GM23338 (cell line): ENCODE data around the gene GPR34.

ENCODE experiments used
- CREB1 ChIP-seq: fragments of 250-450 bp; sonication (Bioruptor Pico); IDR thresholded peaks from 2 replicates; pipeline ENCODE4 v1.5.0; 2020; ENCODE audit warnings: low read depth, mild to moderate bottlenecking, moderate library complexity
- EZH2 ChIP-seq: fragments of 200-600 bp; sonication (generic); IDR thresholded peaks from one replicate; pipeline ENCODE4 v1.8.0; 2017; ENCODE audit warnings: antibody characterized with exemption, mild to moderate bottlenecking, low read depth; ENCODE audit not compliant: unreplicated experiment
- EZH2phosphoT487 ChIP-seq: fragments of 200-600 bp; sonication (generic); IDR thresholded peaks from one replicate; pipeline ENCODE4 v1.8.1; 2018; ENCODE audit warnings: antibody characterized with exemption; ENCODE audit not compliant: unreplicated experiment
- JUNB ChIP-seq: IDR thresholded peaks from one replicate; pipeline ENCODE4 v1.6.1; 2016; ENCODE audit warnings: antibody characterized with exemption; ENCODE audit not compliant: unreplicated experiment
- NANOG ChIP-seq: IDR thresholded peaks from 2 replicates; pipeline ENCODE4 v1.6.1; 2016; ENCODE audit warnings: antibody characterized with exemption, borderline replicate concordance
- POLR2AphosphoS5 ChIP-seq: IDR thresholded peaks from 2 replicates; pipeline ENCODE4 v1.6.1; 2016; ENCODE audit warnings: antibody characterized with exemption, low read depth
- ZNF114 ChIP-seq: fragments of 250-450 bp; sonication (Bioruptor Pico); IDR thresholded peaks from 2 replicates; pipeline ENCODE4 v1.5.0; 2020; ENCODE audit warnings: mild to moderate bottlenecking, moderate library complexity
- ZNF331 ChIP-seq: fragments of 250-450 bp; sonication (Bioruptor Pico); IDR thresholded peaks from 2 replicates; pipeline ENCODE4 v1.5.0; 2020; ENCODE audit warnings: low read depth, mild to moderate bottlenecking, moderate library complexity
- TF ChIP-seq, protein P1 (sequence below), 2 experiments: fragments of 200-600 bp in 1 of 2; sonication (generic) in 1 of 2; conservative IDR thresholded peaks; 2 replicates each; pipeline versions ENCODE4 v1.5.1 to v1.6.1; 2016 to 2017; ENCODE audit warnings: antibody characterized with exemption in 2 of 2, low read depth in 2 of 2, mild to moderate bottlenecking in 2 of 2, moderate library complexity in 1 of 2
- TF ChIP-seq, protein P2 (sequence below): IDR thresholded peaks from one replicate; pipeline ENCODE4 v1.6.1; 2018; ENCODE audit warnings: antibody characterized with exemption; ENCODE audit not compliant: unreplicated experiment
- TF ChIP-seq, protein P3 (sequence below): IDR thresholded peaks from 2 replicates; pipeline ENCODE4 v1.6.1; 2016; ENCODE audit warnings: antibody characterized with exemption

DNA sequence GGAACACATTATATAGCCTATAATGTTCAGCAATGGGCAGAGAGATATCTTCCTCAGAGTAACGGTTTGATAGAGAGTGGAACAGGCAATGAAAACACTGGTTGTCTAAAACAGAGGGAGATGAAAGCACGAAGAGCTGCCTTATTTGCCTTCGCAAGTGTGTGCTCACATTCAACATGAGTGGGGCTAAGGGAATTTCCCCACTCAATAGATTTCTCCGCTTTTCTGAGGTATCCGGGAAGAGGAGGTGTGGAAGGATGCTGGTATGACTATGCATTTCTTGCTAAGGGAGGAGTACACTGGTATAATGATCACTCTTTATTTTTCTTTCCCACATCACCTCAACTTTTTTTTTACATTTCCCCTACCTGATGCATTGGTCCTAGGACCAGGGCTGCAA is 27.4 kb downstream of the GPR34 start:
- TF ChIP-seq, protein P1, sequence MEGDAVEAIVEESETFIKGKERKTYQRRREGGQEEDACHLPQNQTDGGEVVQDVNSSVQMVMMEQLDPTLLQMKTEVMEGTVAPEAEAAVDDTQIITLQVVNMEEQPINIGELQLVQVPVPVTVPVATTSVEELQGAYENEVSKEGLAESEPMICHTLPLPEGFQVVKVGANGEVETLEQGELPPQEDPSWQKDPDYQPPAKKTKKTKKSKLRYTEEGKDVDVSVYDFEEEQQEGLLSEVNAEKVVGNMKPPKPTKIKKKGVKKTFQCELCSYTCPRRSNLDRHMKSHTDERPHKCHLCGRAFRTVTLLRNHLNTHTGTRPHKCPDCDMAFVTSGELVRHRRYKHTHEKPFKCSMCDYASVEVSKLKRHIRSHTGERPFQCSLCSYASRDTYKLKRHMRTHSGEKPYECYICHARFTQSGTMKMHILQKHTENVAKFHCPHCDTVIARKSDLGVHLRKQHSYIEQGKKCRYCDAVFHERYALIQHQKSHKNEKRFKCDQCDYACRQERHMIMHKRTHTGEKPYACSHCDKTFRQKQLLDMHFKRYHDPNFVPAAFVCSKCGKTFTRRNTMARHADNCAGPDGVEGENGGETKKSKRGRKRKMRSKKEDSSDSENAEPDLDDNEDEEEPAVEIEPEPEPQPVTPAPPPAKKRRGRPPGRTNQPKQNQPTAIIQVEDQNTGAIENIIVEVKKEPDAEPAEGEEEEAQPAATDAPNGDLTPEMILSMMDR (conservative IDR thresholded peaks at IDR 0.05; ENCODE audit: low read depth in 2 of 2), result no peak
- TF ChIP-seq CREB1 (CRISPR knock-in tag), result no peak
- no peak for TF ChIP-seq EZH2phosphoT487
- TF ChIP-seq, protein P2, sequence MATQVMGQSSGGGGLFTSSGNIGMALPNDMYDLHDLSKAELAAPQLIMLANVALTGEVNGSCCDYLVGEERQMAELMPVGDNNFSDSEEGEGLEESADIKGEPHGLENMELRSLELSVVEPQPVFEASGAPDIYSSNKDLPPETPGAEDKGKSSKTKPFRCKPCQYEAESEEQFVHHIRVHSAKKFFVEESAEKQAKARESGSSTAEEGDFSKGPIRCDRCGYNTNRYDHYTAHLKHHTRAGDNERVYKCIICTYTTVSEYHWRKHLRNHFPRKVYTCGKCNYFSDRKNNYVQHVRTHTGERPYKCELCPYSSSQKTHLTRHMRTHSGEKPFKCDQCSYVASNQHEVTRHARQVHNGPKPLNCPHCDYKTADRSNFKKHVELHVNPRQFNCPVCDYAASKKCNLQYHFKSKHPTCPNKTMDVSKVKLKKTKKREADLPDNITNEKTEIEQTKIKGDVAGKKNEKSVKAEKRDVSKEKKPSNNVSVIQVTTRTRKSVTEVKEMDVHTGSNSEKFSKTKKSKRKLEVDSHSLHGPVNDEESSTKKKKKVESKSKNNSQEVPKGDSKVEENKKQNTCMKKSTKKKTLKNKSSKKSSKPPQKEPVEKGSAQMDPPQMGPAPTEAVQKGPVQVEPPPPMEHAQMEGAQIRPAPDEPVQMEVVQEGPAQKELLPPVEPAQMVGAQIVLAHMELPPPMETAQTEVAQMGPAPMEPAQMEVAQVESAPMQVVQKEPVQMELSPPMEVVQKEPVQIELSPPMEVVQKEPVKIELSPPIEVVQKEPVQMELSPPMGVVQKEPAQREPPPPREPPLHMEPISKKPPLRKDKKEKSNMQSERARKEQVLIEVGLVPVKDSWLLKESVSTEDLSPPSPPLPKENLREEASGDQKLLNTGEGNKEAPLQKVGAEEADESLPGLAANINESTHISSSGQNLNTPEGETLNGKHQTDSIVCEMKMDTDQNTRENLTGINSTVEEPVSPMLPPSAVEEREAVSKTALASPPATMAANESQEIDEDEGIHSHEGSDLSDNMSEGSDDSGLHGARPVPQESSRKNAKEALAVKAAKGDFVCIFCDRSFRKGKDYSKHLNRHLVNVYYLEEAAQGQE, result no peak
- no peak for TF ChIP-seq EZH2
- TF ChIP-seq POLR2AphosphoS5, result no peak
- TF ChIP-seq ZNF331, result no peak
- TF ChIP-seq JUNB, result no peak
- no peak for TF ChIP-seq ZNF114 (CRISPR knock-in tag)
- TF ChIP-seq, protein P3, sequence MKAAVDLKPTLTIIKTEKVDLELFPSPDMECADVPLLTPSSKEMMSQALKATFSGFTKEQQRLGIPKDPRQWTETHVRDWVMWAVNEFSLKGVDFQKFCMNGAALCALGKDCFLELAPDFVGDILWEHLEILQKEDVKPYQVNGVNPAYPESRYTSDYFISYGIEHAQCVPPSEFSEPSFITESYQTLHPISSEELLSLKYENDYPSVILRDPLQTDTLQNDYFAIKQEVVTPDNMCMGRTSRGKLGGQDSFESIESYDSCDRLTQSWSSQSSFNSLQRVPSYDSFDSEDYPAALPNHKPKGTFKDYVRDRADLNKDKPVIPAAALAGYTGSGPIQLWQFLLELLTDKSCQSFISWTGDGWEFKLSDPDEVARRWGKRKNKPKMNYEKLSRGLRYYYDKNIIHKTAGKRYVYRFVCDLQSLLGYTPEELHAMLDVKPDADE, result no peak
- TF ChIP-seq NANOG, result no peak
